ENCODE results near the gene CLPSL2.

CLPSL2 gene

DNA sequence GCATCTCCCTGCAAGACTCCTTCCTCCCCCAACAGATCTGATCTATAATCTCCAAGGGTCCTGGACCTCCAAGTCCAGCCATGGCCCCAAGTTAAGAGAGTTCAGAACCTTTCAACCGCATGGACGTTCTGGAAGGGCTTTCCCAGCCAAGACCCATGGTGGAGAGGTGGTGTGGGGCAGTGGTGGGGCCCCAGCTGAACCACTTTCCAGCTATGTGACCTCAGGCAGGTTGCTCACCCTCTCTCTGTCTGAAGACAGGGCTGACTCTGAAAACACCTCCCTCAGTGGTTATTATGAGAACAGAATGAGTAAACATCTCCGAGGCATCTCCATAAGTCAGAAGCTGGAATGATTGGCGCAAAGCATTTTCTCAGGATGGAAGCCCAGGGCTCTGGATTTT lies 19.8 kb downstream of the CLPSL2 start:
- TF ChIP-seq SIN3A (IDR thresholded peaks at IDR 0.05; ENCODE audit: borderline replicate concordance, insufficient read depth, low read length) (no peak), POLR2AphosphoS5 (IDR thresholded peaks at IDR 0.05; ENCODE audit: low read depth, low read length) (no peak), TAF1 (IDR thresholded peaks at IDR 0.05; ENCODE audit: borderline replicate concordance, insufficient read depth, low read length) (no peak), FOXP2 (optimal IDR thresholded peaks at IDR 0.05; ENCODE audit: borderline replicate concordance, extremely low read depth, extremely low read length, insufficient read depth) (no peak), REST (IDR thresholded peaks at IDR 0.05; ENCODE audit: insufficient read depth in 1 of 2, low read depth in 2 of 2, low read length in 2 of 2) (no peak)

GRCh38 chr6:35797837-35798526 lies 21.6 kb downstream of the CLPSL2 start:
- no peak for TF ChIP-seq FOXP2 (optimal IDR thresholded peaks at IDR 0.05; ENCODE audit: borderline replicate concordance, extremely low read depth, extremely low read length, insufficient read depth)
- TF ChIP-seq TAF1 (IDR thresholded peaks at IDR 0.05; ENCODE audit: borderline replicate concordance, insufficient read depth, low read length) = no peak
- no peak for TF ChIP-seq SIN3A (IDR thresholded peaks at IDR 0.05; ENCODE audit: borderline replicate concordance, insufficient read depth, low read length)
- TF ChIP-seq POLR2AphosphoS5 (IDR thresholded peaks at IDR 0.05; ENCODE audit: low read depth, low read length) = no peak
- TF ChIP-seq REST (IDR thresholded peaks at IDR 0.05; ENCODE audit: insufficient read depth in 1 of 2, low read depth in 2 of 2, low read length in 2 of 2) = no peak

- TF ChIP-seq FOXP2 (optimal IDR thresholded peaks at IDR 0.05; ENCODE audit: borderline replicate concordance, extremely low read depth, extremely low read length, insufficient read depth) (no peak), POLR2AphosphoS5 (IDR thresholded peaks at IDR 0.05; ENCODE audit: low read depth, low read length) (no peak), SIN3A (IDR thresholded peaks at IDR 0.05; ENCODE audit: borderline replicate concordance, insufficient read depth, low read length) (no peak), TAF1 (IDR thresholded peaks at IDR 0.05; ENCODE audit: borderline replicate concordance, insufficient read depth, low read length) (no peak), REST (IDR thresholded peaks at IDR 0.05; ENCODE audit: insufficient read depth in 1 of 2, low read depth in 2 of 2, low read length in 2 of 2) (no peak)
These were observed 22.3 kb downstream of the CLPSL2 start for GRCh38 chr6:35798706-35799105.

- no peak for TF ChIP-seq FOXP2 (optimal IDR thresholded peaks at IDR 0.05; ENCODE audit: borderline replicate concordance, extremely low read depth, extremely low read length, insufficient read depth)
- no peak for TF ChIP-seq SIN3A (IDR thresholded peaks at IDR 0.05; ENCODE audit: borderline replicate concordance, insufficient read depth, low read length)
- TF ChIP-seq TAF1 (IDR thresholded peaks at IDR 0.05; ENCODE audit: borderline replicate concordance, insufficient read depth, low read length) = no peak
- no peak for TF ChIP-seq POLR2AphosphoS5 (IDR thresholded peaks at IDR 0.05; ENCODE audit: low read depth, low read length)
- no peak for TF ChIP-seq REST (IDR thresholded peaks at IDR 0.05; ENCODE audit: insufficient read depth in 1 of 2, low read depth in 2 of 2, low read length in 2 of 2)
These were observed 24.8 kb downstream of the CLPSL2 start for GRCh38 chr6:35801148-35801547.
